ENCODE measurements around the gene ATP2B3. TPM values are rescaled to one million over a fixed set of nuclear protein-coding genes. Genes with fewer than 3 reads are reported as not detected.

ATP2B3 gene
- total RNA-seq, 1 experiment from 2014 or later = 0.35 TPM

DNA sequence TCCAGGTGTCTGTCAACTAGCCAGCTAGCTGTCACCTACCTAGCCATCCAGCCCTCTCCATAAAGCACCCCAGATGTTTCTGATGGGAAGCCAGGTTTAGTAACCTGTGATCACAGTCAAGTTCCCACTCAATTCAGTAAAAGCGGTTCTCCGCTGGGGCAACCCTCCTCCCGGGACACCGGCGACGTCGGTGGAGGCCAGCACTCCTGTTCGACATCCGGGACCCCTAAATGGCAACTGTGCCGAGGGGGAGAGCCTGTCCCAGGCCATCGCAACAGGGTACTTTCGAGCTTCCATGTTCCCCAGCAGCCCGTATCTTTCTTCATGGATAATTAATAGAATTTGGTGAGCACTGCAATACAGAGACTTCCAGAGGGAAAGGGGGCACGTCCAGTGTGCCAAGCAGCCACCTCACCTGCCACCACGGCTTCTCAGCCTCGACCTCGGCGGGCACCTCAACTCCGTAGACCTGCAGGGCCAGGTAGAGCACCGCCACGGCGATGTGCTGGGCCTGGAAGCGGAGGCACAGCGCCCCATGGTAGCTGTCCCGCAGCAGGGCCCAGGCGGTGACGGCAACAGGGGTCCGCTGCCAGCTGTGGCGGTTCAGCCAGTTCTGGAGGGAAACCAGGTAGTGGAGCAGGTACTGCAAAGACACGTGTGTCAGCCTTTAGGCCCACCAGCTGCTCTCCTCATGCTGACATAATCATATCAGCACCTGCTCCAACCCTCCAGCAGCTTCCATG lies 74.8 kb downstream of the ATP2B3 start:
- Histone ChIP-seq H4K20me1 (ENCODE audit: control insufficient read depth, insufficient read depth, insufficient read length) (no peaks in the 10 kb centered on the region), H3K23me2 (ENCODE audit: insufficient read length, low read depth, low read length, poor library complexity, severe bottlenecking) (no peaks in the 10 kb centered on the region), H3K4me1 (ENCODE audit: insufficient read depth, low read length) (no peaks in the 10 kb centered on the region), H3K9me3 (ENCODE audit: control insufficient read depth, low read depth, low read length) (peaks cover 50% of the 10 kb centered on the region), H2BK20ac (ENCODE audit: low read depth, low read length, poor library complexity, severe bottlenecking) (no peak overlapping the region), H4K8ac (replicated peaks; ENCODE audit: insufficient read length, low read depth, low read length) (no peak overlapping the region), H2AFZ (ENCODE audit: low read length) (no peak overlapping the region), H2BK5ac (ENCODE audit: insufficient read length, low read length) (no peak overlapping the region), H3K9ac (ENCODE audit: extremely low read depth, insufficient read length, low read length) (no peak overlapping the region), H3K79me1 (ENCODE audit: insufficient read depth, low read depth, low read length, poor library complexity, severe bottlenecking) (no peaks in the 10 kb centered on the region), H2BK15ac (ENCODE audit: low read depth, low read length) (no peak overlapping the region), H3K56ac (ENCODE audit: insufficient read length, low read depth, low read length) (no peak overlapping the region), H3K23ac (ENCODE audit: insufficient read length, low read depth, low read length) (no peak overlapping the region), H4K91ac (ENCODE audit: insufficient read length, low read depth, low read length) (no peak overlapping the region), H3K4me2 (ENCODE audit: insufficient read depth, insufficient read length, low read length) (no peak overlapping the region), H3T11ph (ENCODE audit: low read length) (no peak overlapping the region), H3K14ac (ENCODE audit: insufficient read depth, low read length) (no peak overlapping the region), H2BK12ac (ENCODE audit: insufficient read length, low read depth, low read length) (no peak overlapping the region), H2BK120ac (ENCODE audit: low read depth, low read length, poor library complexity, severe bottlenecking) (no peak overlapping the region), H3K27me3 (ENCODE audit: insufficient read depth, low read length) (no peaks in the 10 kb centered on the region), H2AK5ac (ENCODE audit: insufficient read length, low read length) (no peak overlapping the region), H3K18ac (ENCODE audit: insufficient read length, low read depth, low read length) (no peak overlapping the region), H3K79me2 (ENCODE audit: insufficient read depth, low read length) (no peaks in the 10 kb centered on the region), H4K5ac (ENCODE audit: insufficient read length, low read depth, low read length) (no peak overlapping the region), H3K27ac (ENCODE audit: insufficient read length, low read depth, low read length) (no peak overlapping the region), H3K4ac (ENCODE audit: low read depth, low read length) (no peak overlapping the region)
- H3K4me3 Mint-ChIP-seq = no peak overlapping the region
- peaks cover 74 to 77% of the 10 kb centered on the region in 2 experiments for H3K9me3 Mint-ChIP-seq
- H3K27me3 Mint-ChIP-seq (ENCODE audit: low read depth) = peaks cover 1% of the 10 kb centered on the region
- H3K36me3 Mint-ChIP-seq (ENCODE audit: insufficient read depth in 1 of 3, low read depth in 3 of 3) = peaks cover 30 to 51% (median 49%) of the 10 kb centered on the region in 3 experiments
- H3K4me1 Mint-ChIP-seq = no peaks in the 10 kb centered on the region
- WGBS (ENCODE audit: extremely low coverage, insufficient read length, low lambda C conversion rate) = no CpG with 5 or more reads among the region's 30 CpGs
- TF ChIP-seq, protein P1, sequence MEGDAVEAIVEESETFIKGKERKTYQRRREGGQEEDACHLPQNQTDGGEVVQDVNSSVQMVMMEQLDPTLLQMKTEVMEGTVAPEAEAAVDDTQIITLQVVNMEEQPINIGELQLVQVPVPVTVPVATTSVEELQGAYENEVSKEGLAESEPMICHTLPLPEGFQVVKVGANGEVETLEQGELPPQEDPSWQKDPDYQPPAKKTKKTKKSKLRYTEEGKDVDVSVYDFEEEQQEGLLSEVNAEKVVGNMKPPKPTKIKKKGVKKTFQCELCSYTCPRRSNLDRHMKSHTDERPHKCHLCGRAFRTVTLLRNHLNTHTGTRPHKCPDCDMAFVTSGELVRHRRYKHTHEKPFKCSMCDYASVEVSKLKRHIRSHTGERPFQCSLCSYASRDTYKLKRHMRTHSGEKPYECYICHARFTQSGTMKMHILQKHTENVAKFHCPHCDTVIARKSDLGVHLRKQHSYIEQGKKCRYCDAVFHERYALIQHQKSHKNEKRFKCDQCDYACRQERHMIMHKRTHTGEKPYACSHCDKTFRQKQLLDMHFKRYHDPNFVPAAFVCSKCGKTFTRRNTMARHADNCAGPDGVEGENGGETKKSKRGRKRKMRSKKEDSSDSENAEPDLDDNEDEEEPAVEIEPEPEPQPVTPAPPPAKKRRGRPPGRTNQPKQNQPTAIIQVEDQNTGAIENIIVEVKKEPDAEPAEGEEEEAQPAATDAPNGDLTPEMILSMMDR (conservative IDR thresholded peaks at IDR 0.05) = no peak
- H3K27ac Mint-ChIP-seq = no peak overlapping the region
- DNase-seq = no peak

All from H9 (cell line).